HAP-1 (cell line): Measurements from ENCODE around the gene SWAP70.
"Not testable (repeated sequence)": the region's sequence is repeated elsewhere in the genome, so short reads cannot be mapped to it uniquely, and the experiment has no call there.

Source experiments
- DNase-seq, 2 experiments: peaks; one replicate each; pipeline ENCODE4 v3.0.0-alpha.2; 2016 to 2020; ENCODE audit warnings: low spot score in 2 of 2
- H3K27me3 ChIP-seq: fragments of 250-450 bp; sonication (Bioruptor Pico); 2 replicates; pipeline ENCODE4 v1.5.1; 2020; ENCODE audit warnings: low read depth, mild to moderate bottlenecking, moderate library complexity
- H3K36me3 ChIP-seq: fragments of 250-450 bp; sonication (Bioruptor Pico); replicated peaks from 2 replicates; pipeline ENCODE4 v1.5.1; 2020; ENCODE audit warnings: mild to moderate bottlenecking
- H3K4me1 ChIP-seq: fragments of 250-450 bp; sonication (Bioruptor Pico); 2 replicates; pipeline ENCODE4 v1.5.1; 2020; ENCODE audit warnings: mild to moderate bottlenecking
- H3K4me3 ChIP-seq: fragments of 250-450 bp; sonication (Bioruptor Pico); 2 replicates; pipeline ENCODE4 v1.5.1; 2020; ENCODE audit warnings: mild to moderate bottlenecking, moderate library complexity
- H3K9me3 ChIP-seq: fragments of 250-450 bp; sonication (Bioruptor Pico); 2 replicates; pipeline ENCODE4 v1.5.1; 2020; ENCODE audit warnings: mild to moderate bottlenecking, moderate library complexity
- in situ Hi-C: fragments of 300-500 bp; cut with MboI; formaldehyde crosslinking; loops from 3 replicates; pipeline ENCODE4 v1.14.3; 2020; ENCODE audit warnings: low sequenced_read_pairs, inconsistent platforms, mixed read lengths

The SWAP70 gene

DNA sequence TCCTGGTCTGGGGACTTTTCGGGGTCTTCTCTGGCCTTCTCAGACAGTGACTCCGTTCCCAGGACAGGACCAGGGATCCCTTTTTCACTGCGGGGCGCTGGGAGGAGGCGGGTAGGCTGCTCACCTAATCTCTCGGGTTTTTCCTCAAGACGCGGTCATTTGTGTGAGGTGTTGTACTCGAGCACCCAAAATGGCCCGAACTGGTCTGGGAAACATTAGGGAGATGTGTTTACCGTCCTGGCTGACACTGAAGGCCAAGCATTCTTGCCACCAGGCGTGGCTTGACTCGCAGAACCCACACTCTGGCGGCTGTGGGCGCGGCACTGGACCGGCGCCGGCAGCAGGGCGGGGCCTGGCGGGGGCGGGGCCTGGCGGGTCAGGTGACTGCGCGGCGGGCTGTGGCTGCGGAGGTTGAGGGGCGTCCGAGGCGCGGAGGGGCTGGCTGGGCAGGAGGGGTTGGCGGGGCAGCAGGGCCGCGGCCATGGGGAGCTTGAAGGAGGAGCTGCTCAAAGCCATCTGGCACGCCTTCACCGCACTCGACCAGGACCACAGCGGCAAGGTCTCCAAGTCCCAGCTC, at the start of gene SWAP70:
TSS of gene SWAP70 (plus strand) at position 379 of the 577 bp plus-strand sequence. CDS start at position 482, 103 bp downstream.
- peaks cover 5% of the 10 kb centered on the region; the same call in 1 of the 2 replicates for H3K4me1 ChIP-seq
- in situ Hi-C loops, result no loop called here
- no peaks in the 10 kb centered on the region; the same call in none of the 2 replicates for H3K36me3 ChIP-seq
- H3K9me3 ChIP-seq, result peaks cover 4% of the 10 kb centered on the region
- H3K27me3 ChIP-seq, result no peaks in the 10 kb centered on the region
- peak within 1 kb of the TSS; percentile 91 for H3K4me3 ChIP-seq
- peak; percentile 85 to 95 for DNase-seq

DNA sequence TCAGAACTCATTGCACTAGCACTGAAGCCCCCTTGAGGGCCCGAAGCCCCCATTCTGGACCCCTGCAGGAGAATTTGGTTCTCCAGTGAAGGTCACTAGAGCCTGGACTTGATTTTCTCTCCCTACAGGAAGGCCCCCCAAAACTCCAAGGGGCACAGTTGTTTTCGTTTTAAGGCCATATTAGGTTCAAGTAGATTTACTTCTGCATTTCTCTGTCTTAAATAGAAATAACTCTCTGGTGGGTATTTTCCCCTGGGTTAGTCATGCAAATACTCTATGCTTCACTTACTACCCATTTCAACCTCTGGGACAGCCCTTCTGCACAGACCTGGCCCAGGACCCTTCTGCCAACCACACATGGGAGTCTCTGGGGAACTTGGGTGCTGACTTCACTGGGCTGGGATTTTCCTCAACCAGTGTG, 48.8 kb upstream of the SWAP70 start:
- no peaks in the 10 kb centered on the region for H3K27me3 ChIP-seq
- no peaks in the 10 kb centered on the region for H3K9me3 ChIP-seq
- peaks cover 33% of the 10 kb centered on the region for H3K4me1 ChIP-seq
- in situ Hi-C loops, result loop anchor here (10.0 to 25.0 kb wide), 2 partner anchors 130 to 697 kb away; partner anchors contain the start of gene ADM
- DNase-seq, result no peak
- H3K36me3 ChIP-seq, result no peaks in the 10 kb centered on the region
- H3K4me3 ChIP-seq, result peak overlapping the region; percentile 33

DNA sequence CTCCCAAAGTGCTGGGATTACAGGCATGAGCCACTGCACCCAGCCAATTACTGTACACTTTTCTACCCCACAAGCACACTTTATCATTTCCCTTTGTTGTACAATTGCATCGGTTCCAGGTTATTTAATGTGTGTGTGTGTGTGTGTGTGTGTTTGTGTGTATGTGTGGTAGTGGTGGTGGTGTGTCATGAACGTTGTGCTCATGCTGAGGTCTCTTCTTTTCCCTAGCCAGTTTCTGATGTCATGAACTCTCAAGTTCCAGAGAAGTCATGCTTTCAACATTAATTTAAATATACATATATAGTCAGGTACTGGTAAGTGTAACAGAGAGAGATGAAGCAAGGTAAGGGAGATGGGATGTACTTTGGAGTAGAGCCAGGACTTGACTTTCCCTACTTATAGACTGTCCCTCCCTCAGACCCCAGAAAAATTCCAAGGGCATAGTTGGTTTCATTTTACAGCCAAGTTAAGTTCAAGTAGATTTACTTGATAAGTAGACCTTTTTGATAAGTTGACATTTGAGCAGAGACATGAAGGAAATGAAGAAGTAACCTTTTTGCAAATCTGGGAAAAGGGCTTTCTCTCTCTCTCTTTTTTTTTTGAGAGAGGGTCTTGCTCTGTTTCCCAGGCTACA, 47.7 kb upstream of the SWAP70 start:
- Histone ChIP-seq H3K36me3 (no peaks in the 10 kb centered on the region), H3K27me3 (no peaks in the 10 kb centered on the region), H3K9me3 (no peaks in the 10 kb centered on the region), H3K4me1 (peaks cover 30% of the 10 kb centered on the region), H3K4me3 (no peak overlapping the region)
- in situ Hi-C loops, result loop anchor here (10.0 to 25.0 kb wide), 2 partner anchors 129 to 696 kb away; partner anchors contain the start of gene ADM
- DNase-seq, result no peak

DNA sequence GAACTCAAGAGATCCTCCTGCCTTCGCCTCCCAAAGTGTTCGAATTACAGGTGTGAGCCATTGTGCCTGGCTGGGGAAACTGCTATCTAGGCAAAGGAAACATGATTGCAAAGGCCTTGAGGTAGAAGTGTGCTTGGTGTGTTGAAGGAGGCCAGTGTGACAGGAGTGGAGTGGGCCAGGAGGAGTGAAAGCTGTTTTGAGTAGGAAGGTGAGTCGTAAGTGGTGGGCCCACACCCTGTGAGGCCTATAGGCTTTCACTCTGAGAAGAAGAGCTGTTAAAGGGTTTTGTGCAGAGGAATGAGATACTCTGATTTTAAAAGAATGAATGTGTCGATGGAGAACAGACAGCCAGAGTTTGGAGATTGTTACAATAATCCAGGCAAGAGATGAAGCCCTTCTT, 47.0 kb upstream of the SWAP70 start:
- Histone ChIP-seq H3K36me3 (no peaks in the 10 kb centered on the region), H3K4me3 (no peak overlapping the region)
- in situ Hi-C loops, result loop anchor here (10.0 to 25.0 kb wide), 2 partner anchors 128 to 695 kb away; partner anchors contain the start of gene ADM

DNA sequence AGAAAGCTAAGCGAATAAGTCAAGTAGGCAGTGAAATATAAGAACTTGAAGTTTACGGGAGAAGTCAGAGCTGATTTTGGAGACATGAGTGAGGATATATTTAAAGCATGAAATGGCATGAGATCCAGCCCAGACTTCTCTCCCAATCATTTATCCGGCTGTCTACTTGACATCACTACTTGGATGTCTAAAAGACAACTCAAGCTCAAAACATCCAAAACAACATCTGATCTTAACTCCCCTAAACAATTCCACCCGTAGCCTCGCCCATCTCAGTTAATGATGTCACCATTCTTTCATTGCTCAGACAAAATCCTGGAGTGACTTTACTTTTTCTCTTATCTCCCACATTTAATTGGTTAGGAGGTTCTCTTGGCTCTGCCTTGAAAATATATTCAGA, 45.9 kb upstream of the SWAP70 start:
- in situ Hi-C loops, result loop anchor here (10.0 to 25.0 kb wide), 2 partner anchors 127 to 694 kb away; partner anchors contain the start of gene ADM
- no peak for DNase-seq
- H3K36me3 ChIP-seq, result no peaks in the 10 kb centered on the region
- H3K9me3 ChIP-seq, result no peaks in the 10 kb centered on the region
- no peaks in the 10 kb centered on the region for H3K27me3 ChIP-seq
- H3K4me3 ChIP-seq, result no peak overlapping the region
- peaks cover 20% of the 10 kb centered on the region for H3K4me1 ChIP-seq

More for the DNA sequence above, 47.0 kb upstream of the SWAP70 start:
- Histone ChIP-seq H3K4me1 (peaks cover 30% of the 10 kb centered on the region), H3K27me3 (no peaks in the 10 kb centered on the region), H3K9me3 (no peaks in the 10 kb centered on the region)
- no peak for DNase-seq

GRCh38 chr11:9619004-9619403, 44.9 kb upstream of the SWAP70 start:
- no peaks in the 10 kb centered on the region for H3K9me3 ChIP-seq
- H3K4me3 ChIP-seq, result no peak overlapping the region
- DNase-seq, result no peak
- H3K27me3 ChIP-seq, result no peaks in the 10 kb centered on the region
- H3K36me3 ChIP-seq, result no peaks in the 10 kb centered on the region
- peaks cover 13% of the 10 kb centered on the region for H3K4me1 ChIP-seq
- in situ Hi-C loops, result loop anchor here (10.0 to 25.0 kb wide), 2 partner anchors 126 to 693 kb away; partner anchors contain the start of gene ADM

DNA sequence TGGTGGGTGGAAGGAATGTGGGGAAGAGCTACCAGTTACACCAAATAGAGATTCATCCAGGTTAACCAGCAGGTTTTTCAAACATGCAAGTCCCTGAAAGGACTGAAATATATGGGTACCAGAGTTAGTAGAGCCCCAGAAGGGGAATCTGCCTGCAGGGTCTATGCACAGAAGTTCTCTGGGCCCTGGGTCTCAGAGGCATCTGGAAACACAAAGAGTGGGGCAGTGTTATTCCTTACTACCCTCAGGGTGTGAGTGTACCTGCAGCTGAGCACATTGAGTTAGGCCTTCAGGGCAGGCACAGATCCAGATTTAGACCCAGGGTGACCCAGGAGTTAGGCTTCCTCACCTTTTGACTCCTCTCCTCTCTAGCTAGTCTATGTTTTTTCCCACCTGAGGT, 43.9 kb upstream of the SWAP70 start:
- peaks cover 5% of the 10 kb centered on the region for H3K4me1 ChIP-seq
- in situ Hi-C loops, result loop anchor here (5.0 to 25.0 kb wide), 3 partner anchors 125 to 692 kb away; partner anchors contain the start of gene ADM
- no peaks in the 10 kb centered on the region for H3K36me3 ChIP-seq

DNA sequence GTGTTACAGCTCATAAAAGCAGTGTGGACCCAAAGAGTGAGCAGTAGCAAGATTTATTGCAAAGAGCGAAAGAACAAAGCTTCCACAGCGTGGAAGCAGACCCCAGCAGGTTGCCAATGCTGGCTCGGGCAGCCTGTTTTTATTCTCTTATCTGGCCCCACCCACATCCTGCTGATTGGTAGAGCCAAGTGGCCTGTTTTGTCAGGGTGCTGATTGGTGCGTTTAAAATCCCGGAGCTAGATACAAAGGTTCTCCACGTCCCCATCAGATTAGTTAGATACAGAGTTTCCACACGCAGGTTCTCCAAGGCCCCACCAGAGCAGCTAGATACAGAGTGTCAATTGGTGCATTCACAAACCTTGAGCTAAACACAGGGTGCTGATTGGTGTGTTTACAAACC, 41.5 kb upstream of the SWAP70 start:
- not testable (repeated sequence) for H3K4me3 ChIP-seq, H3K36me3 ChIP-seq, H3K4me1 ChIP-seq, H3K9me3 ChIP-seq, H3K27me3 ChIP-seq, DNase-seq
- in situ Hi-C loops, result loop anchor here (5.0 to 25.0 kb wide), 2 partner anchors 510 to 690 kb away; partner anchors contain the start of gene ADM

More for the DNA sequence above, 43.9 kb upstream of the SWAP70 start:
- Histone ChIP-seq H3K4me3 (no peak overlapping the region), H3K27me3 (no peaks in the 10 kb centered on the region), H3K9me3 (no peaks in the 10 kb centered on the region)
- no peak for DNase-seq

DNA sequence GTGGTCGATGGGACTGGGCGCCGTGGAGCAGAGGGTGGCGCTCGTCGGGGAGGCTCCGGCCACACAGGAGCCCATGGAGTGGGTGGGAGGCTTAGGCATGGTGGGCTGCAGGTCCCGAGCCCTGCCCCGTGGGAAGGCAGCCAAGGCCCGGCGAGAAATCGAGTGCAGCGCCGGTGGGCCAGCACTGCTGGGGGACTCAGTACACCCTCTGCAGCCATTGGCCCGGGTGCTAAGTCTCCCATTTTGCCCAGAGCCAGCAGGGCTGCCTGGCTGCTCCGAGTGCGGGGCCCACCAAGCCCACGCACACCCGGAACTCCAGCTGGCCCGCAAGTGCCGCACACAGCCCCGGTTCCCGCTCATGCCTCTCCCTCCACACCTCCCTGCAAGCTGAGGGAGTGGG, 40.8 kb upstream of the SWAP70 start:
- not testable (repeated sequence) for DNase-seq, H3K9me3 ChIP-seq, H3K4me1 ChIP-seq, H3K36me3 ChIP-seq, H3K27me3 ChIP-seq, H3K4me3 ChIP-seq
- in situ Hi-C loops, result loop anchor here (5.0 to 25.0 kb wide), 2 partner anchors 509 to 689 kb away; partner anchors contain the start of gene ADM

GRCh38 chr11:9624448-9624847, 39.4 kb upstream of the SWAP70 start:
- no peaks in the 10 kb centered on the region for H3K27me3 ChIP-seq
- no peak for DNase-seq
- no peaks in the 10 kb centered on the region for H3K36me3 ChIP-seq
- H3K4me3 ChIP-seq, result no peak overlapping the region
- no peaks in the 10 kb centered on the region for H3K9me3 ChIP-seq
- in situ Hi-C loops, result loop anchor here (5.0 to 25.0 kb wide), 2 partner anchors 508 to 688 kb away; partner anchors contain the start of gene ADM
- peaks cover 9% of the 10 kb centered on the region for H3K4me1 ChIP-seq

GRCh38 chr11:9625162-9625561, 38.7 kb upstream of the SWAP70 start:
- Histone ChIP-seq H3K9me3 (no peaks in the 10 kb centered on the region), H3K36me3 (no peaks in the 10 kb centered on the region), H3K27me3 (no peaks in the 10 kb centered on the region), H3K4me1 (peaks cover 9% of the 10 kb centered on the region), H3K4me3 (no peak overlapping the region)
- DNase-seq, result no peak
- in situ Hi-C loops, result no loop called here

- Histone ChIP-seq H3K4me1 (peaks cover 9% of the 10 kb centered on the region), H3K36me3 (no peaks in the 10 kb centered on the region), H3K27me3 (no peaks in the 10 kb centered on the region), H3K4me3 (no peak overlapping the region), H3K9me3 (no peaks in the 10 kb centered on the region)
- in situ Hi-C loops, result no loop called here
- no peak for DNase-seq
Measured at GRCh38 chr11:9625728-9626127, 38.1 kb upstream of the SWAP70 start.

DNA sequence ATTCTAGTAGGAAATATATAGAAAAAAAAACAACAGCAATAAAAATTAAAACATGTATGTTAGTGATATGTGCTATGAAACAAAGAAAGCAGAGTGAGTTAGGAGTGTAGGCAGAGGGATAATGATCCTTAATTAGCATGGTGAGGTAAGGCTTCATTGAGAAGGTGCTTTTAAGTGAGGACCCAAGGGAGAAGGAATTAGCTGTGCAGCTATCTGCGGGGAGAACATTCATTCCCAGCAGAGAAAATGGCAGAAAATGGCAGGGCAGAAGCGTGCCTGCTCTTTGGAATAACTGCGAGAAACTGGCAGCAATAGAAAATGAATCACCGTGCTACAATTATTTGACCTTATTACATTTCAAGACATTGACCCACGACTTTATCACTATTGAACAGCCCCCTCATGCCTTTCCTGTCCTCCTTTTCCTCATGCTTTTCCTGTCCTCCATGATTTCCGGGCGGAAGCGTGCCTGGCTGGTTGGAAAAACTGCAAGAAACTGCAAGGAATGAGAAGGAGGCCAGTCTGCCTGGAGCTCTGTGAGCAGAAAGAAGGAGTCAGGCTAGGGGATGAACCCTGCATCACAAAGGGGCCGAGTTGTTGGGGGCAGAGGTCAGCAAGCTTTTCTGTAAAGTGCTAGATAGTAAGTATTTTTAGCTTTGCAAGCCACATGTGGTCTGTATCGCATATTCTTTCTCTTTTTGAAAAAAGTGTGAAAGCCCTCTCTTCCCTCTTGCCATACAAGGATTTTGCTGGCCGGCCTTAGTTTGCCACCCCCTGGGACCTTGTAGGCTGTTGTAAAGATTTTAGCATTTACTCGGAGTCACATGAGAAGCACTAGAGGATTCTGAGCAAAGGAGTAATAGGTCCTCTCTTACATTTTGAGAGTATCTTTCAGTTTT, 37.1 kb upstream of the SWAP70 start:
- DNase-seq, result peak; percentile 32 to 51
- no peaks in the 10 kb centered on the region for H3K9me3 ChIP-seq
- in situ Hi-C loops, result no loop called here
- no peaks in the 10 kb centered on the region for H3K36me3 ChIP-seq
- H3K4me1 ChIP-seq, result peaks cover 9% of the 10 kb centered on the region
- no peaks in the 10 kb centered on the region for H3K27me3 ChIP-seq
- no peak overlapping the region for H3K4me3 ChIP-seq
